HG02884 (cell line): ENCODE data around the gene OTUD4.
"Not testable (repeated sequence)": the region's sequence is repeated elsewhere in the genome, so short reads cannot be mapped to it uniquely, and the experiment has no call there.

Experiments used
- ATAC-seq: cut with Tn5 transposase; IDR thresholded peaks from one replicate; pipeline ENCODE4 v1.9.1; 2021; ENCODE audit warnings: mild to moderate bottlenecking, moderate library complexity; ENCODE audit not compliant: unreplicated experiment

The OTUD4 gene

GRCh38 chr4:145180298-145181090 is at the start of gene OTUD4:
TSS of gene OTUD4 (minus strand) at chr4:145180589. CDS start at chr4:145179973, 616 bp downstream.
- ATAC-seq: peak; percentile 71

- not testable (repeated sequence) for ATAC-seq
Measured at GRCh38 chr4:145223228-145223627, 42.8 kb upstream of the OTUD4 start.

- ATAC-seq: not testable (repeated sequence)
Measured at GRCh38 chr4:145221529-145221928, 41.1 kb upstream of the OTUD4 start.

- no peak for ATAC-seq
Measured at GRCh38 chr4:145219090-145219489, 38.7 kb upstream of the OTUD4 start.

- ATAC-seq: peak; percentile 76
Measured at GRCh38 chr4:145218251-145218650, 37.9 kb upstream of the OTUD4 start.

GRCh38 chr4:145217349-145217748 is 37.0 kb upstream of the OTUD4 start:
- ATAC-seq: no peak

- ATAC-seq: no peak
Measured at GRCh38 chr4:145216535-145216934, 36.1 kb upstream of the OTUD4 start.

- no peak for ATAC-seq
Measured at GRCh38 chr4:145213245-145213644, 32.9 kb upstream of the OTUD4 start.

GRCh38 chr4:145207934-145208333 is 27.5 kb upstream of the OTUD4 start:
- no peak for ATAC-seq

- no peak for ATAC-seq
Measured at GRCh38 chr4:145203410-145203809, 23.0 kb upstream of the OTUD4 start.

- no peak for ATAC-seq
Measured at GRCh38 chr4:145200366-145200765, 20.0 kb upstream of the OTUD4 start.

GRCh38 chr4:145199051-145199716 is 18.8 kb upstream of the OTUD4 start:
- no peak for ATAC-seq

GRCh38 chr4:145196747-145197146 is 16.4 kb upstream of the OTUD4 start:
- ATAC-seq: no peak

GRCh38 chr4:145195167-145195952 is 15.0 kb upstream of the OTUD4 start:
- ATAC-seq: peak; percentile 93

- ATAC-seq: no peak
Measured at GRCh38 chr4:145189981-145190380, 9.6 kb upstream of the OTUD4 start.

GRCh38 chr4:145186729-145187128 is 6.3 kb upstream of the OTUD4 start:
- peak; percentile 85 for ATAC-seq

GRCh38 chr4:145183581-145183980 is 3.2 kb upstream of the OTUD4 start:
- no peak for ATAC-seq

GRCh38 chr4:145183023-145183422 is 2.6 kb upstream of the OTUD4 start:
- ATAC-seq: no peak

GRCh38 chr4:145182222-145182621 is 1.8 kb upstream of the OTUD4 start:
- ATAC-seq: no peak

GRCh38 chr4:145181091-145181501 is 707 bp upstream of the OTUD4 start:
- ATAC-seq: peak; percentile 0

GRCh38 chr4:145179861-145180297 is 510 bp downstream of the OTUD4 start:
- not testable (repeated sequence) for ATAC-seq
